ENCODE results near the gene HAS3.
A peak's percentile ranks its signal among the peaks of the same experiment; 100 is the strongest.
"Not testable (repeated sequence)": the region's sequence is repeated elsewhere in the genome, so short reads cannot be mapped to it uniquely, and the experiment has no call there.

Gene HAS3

DNA sequence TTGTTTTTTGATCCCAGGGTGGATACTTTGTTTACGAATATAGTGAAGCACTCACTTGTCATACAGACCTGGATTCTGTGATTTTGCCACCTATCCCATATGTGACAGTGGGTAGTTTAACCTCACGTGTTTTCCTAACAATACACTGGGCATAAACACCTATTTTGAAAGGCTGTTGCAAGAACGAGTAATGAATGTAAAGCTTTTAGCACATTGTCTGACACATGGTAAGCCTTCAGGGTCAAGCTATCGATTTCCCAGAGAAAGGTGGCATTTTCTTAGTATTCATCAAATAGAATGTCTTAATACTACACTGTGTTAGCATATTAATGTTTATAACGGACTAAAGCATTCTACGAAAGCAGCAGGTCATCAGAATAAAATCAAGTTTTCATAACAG is 25.0 kb downstream of the HAS3 start:
- no peaks in the 10 kb centered on the region for H3K27me3 ChIP-seq (ENCODE audit: control insufficient read depth, insufficient read depth, low read length)
- no peak overlapping the region for H3K4me3 ChIP-seq (ENCODE audit: low read length)
- WGBS (ENCODE audit: insufficient coverage, insufficient read length), result no CpG with 5 or more reads among the region's 6 CpGs
- no peaks in the 10 kb centered on the region for H3K4me1 ChIP-seq (ENCODE audit: control insufficient read depth, insufficient read depth, low read length)
- no peaks in the 10 kb centered on the region for H3K9me3 ChIP-seq (ENCODE audit: control insufficient read depth, insufficient read depth, low read length)
- H3K36me3 ChIP-seq (ENCODE audit: control insufficient read depth, insufficient read depth, low read length), result no peaks in the 10 kb centered on the region
- no peak overlapping the region for H3K27ac ChIP-seq (ENCODE audit: low read length)
- DNase-seq (ENCODE audit: low read depth, low spot score), result no peak

DNA sequence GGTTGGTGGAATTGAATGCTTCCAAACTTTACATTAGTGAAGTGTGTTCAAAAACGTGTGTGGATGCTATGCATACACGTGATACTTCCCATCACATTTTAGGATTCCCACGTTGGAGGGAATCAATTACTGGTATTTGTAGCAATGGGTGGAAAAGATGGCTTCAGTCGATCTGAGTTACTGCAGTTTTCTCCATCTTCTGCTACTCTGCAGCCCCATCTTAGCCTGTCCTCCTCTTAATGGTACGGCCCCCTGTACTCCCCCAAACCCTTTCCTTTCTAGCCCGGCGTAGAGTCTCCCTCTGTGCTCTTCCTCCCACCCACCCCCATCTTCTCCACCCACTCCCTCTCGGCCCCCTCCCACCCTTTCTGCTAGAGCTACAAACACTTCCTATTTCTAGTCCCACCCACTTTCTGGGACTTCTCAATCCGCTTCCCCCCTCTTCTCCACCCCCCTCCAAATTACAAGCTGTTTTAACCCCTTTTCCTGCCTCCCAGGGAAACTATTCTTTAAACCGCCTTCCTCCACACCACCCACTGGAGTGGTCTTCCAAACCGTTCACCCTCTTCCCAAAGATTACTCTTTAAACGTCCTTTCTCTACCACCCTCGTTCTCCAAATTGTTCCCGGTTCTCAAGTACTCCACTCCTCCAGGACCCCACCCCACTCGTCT is 25.9 kb downstream of the HAS3 start:
- WGBS (ENCODE audit: insufficient coverage, insufficient read length), result no CpG with 5 or more reads among the region's 15 CpGs
- no peaks in the 10 kb centered on the region for H3K9me3 ChIP-seq (ENCODE audit: control insufficient read depth, insufficient read depth, low read length)
- H3K36me3 ChIP-seq (ENCODE audit: control insufficient read depth, insufficient read depth, low read length), result no peaks in the 10 kb centered on the region
- no peak overlapping the region for H3K27ac ChIP-seq (ENCODE audit: low read length)
- no peak for DNase-seq (ENCODE audit: low read depth, low spot score)
- H3K4me1 ChIP-seq (ENCODE audit: control insufficient read depth, insufficient read depth, low read length), result no peaks in the 10 kb centered on the region
- H3K27me3 ChIP-seq (ENCODE audit: control insufficient read depth, insufficient read depth, low read length), result no peaks in the 10 kb centered on the region
- peak overlapping the region; percentile 52; the same call in 1 of the 2 replicates for H3K4me3 ChIP-seq (ENCODE audit: low read length)

DNA sequence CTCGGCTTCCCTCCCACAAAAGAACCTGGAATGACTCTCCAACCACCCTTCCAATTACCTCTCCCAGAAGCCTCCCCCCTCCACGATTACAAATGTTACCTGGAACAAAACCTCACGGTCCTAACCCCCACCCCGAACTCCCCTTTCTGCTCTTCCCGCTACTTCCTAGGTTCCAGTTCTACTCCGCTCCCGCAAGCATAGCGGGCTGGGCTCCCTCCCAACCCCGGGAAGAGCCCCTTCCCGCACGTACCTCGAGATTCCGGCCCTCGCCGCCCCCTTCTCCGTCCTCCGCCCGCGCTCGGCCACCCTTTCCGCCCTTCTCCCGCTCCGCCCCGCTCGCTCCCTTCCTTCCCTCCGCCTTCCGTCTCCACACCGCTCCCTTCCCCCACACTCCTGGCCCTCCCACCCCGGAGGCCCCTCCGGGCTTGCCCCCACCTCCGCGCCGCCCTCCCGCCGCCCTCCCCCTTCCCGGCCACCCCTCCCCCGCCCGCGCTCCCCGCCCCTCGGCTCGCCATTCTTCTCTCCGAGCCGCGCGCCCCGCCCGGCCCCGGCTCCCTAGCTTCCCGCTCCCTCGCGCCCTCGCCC is 26.5 kb downstream of the HAS3 start:
- H3K27me3 ChIP-seq (ENCODE audit: control insufficient read depth, insufficient read depth, low read length), result no peaks in the 10 kb centered on the region
- H3K4me1 ChIP-seq (ENCODE audit: control insufficient read depth, insufficient read depth, low read length), result no peaks in the 10 kb centered on the region
- WGBS (ENCODE audit: insufficient coverage, insufficient read length), result no CpG with 5 or more reads among the region's 53 CpGs
- peak overlapping the region; percentile 52 for H3K4me3 ChIP-seq (ENCODE audit: low read length)
- no peak overlapping the region for H3K27ac ChIP-seq (ENCODE audit: low read length)
- 0 out of 2 replicates have a peak, but pooled peaks cover 3% of the 10 kb centered on the region for H3K36me3 ChIP-seq (ENCODE audit: control insufficient read depth, insufficient read depth, low read length)
- no peak for DNase-seq (ENCODE audit: low read depth, low spot score)
- no peaks in the 10 kb centered on the region for H3K9me3 ChIP-seq (ENCODE audit: control insufficient read depth, insufficient read depth, low read length)

DNA sequence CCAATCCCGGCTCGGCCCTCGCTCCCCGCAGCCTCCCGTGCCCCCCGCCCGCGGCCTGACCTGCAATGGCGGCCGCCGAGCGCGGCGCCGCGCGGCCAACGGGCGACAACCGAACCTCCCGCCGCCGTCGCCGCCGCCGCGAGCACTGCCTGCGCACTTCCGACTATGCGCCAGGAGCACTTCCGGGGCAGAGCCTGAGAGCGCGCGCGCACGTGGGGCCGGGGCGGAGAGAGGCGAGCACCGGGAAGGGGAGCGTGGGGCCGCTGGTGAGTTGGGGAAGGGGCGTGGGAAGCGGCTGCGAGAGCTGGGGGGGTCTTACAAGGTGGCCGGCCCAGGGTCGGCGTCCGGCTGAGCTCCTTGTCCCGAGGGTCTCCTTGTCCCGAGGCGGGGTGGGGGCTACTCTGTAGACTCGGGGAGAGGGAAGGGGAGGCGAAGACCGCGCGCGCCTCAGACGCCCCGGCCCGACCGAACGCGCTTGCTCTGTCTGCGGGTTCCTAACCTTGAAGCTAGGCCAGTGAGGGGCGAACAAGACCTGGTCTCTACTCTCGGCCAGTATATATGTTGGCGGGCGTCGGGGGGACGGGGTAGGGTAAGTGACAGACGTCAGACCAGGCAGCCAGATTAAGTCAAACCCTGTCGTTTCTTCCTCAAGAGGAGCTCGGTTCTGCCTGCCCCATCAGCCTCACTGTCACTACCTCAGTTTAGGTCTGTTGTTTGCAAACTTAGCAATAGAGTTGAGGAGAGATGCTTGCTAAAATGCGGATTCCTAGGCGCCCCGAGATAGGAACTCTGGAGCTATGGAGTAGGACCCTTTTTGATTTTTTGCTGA is 27.2 kb downstream of the HAS3 start, which contains the start of the genes CHTF8 and UTP4:
Gene CHTF8 (minus strand): TSS at position 165 of the 829 bp plus-strand sequence. CDS start 11,130 bp downstream, outside the sequence.
Gene UTP4 (plus strand): TSS at position 226 of the 829 bp plus-strand sequence. CDS start 811 bp downstream, outside the sequence.
- no peak for DNase-seq (ENCODE audit: low read depth, low spot score)
- H3K4me1 ChIP-seq (ENCODE audit: control insufficient read depth, insufficient read depth, low read length), result no peaks in the 10 kb centered on the region
- H3K36me3 ChIP-seq (ENCODE audit: control insufficient read depth, insufficient read depth, low read length), result 0 out of 2 replicates have a peak, but pooled peaks cover 3% of the 10 kb centered on the region
- no peaks in the 10 kb centered on the region for H3K27me3 ChIP-seq (ENCODE audit: control insufficient read depth, insufficient read depth, low read length)
- no peaks in the 10 kb centered on the region for H3K9me3 ChIP-seq (ENCODE audit: control insufficient read depth, insufficient read depth, low read length)
- H3K27ac ChIP-seq (ENCODE audit: low read length), result no peak within 1 kb of the TSS
- H3K4me3 ChIP-seq (ENCODE audit: low read length), result peak within 1 kb of the TSS; percentile 52
- no CpG with 5 or more reads among the region's 78 CpGs for WGBS (ENCODE audit: insufficient coverage, insufficient read length)

DNA sequence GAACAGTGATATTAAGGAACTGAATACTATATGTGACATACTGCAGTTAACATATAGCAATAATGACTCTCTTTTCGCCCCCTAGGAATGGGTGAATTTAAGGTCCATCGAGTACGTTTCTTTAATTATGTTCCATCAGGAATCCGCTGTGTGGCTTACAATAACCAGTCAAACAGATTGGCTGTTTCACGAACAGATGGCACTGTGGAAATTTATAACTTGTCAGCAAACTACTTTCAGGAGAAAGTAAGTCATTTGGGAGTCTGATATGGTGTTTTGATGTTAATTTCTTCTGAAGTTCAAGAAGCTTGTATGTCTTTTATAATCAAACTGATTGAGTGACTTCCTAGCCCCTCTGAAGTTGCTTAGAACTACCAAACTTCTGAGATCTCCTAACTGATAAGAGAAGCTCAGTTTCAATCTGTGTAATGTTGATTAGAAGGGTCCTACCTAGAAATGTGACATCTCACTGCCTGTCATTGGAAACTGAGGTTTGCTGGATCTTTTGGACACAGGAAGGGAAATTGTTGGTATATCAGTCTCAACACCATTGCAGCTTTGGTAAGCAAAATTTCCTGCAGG is 28.0 kb downstream of the HAS3 start:
- WGBS (ENCODE audit: insufficient coverage, insufficient read length), result no CpG with 5 or more reads among the region's 5 CpGs
- no peaks in the 10 kb centered on the region for H3K9me3 ChIP-seq (ENCODE audit: control insufficient read depth, insufficient read depth, low read length)
- no peaks in the 10 kb centered on the region for H3K4me1 ChIP-seq (ENCODE audit: control insufficient read depth, insufficient read depth, low read length)
- H3K27me3 ChIP-seq (ENCODE audit: control insufficient read depth, insufficient read depth, low read length), result no peaks in the 10 kb centered on the region
- H3K4me3 ChIP-seq (ENCODE audit: low read length), result peak overlapping the region; percentile 52; the same call in 1 of the 2 replicates
- no peak overlapping the region for H3K27ac ChIP-seq (ENCODE audit: low read length)
- DNase-seq (ENCODE audit: low read depth, low spot score), result no peak
- H3K36me3 ChIP-seq (ENCODE audit: control insufficient read depth, insufficient read depth, low read length), result peaks cover 7% of the 10 kb centered on the region; the same call in 1 of the 2 replicates

DNA sequence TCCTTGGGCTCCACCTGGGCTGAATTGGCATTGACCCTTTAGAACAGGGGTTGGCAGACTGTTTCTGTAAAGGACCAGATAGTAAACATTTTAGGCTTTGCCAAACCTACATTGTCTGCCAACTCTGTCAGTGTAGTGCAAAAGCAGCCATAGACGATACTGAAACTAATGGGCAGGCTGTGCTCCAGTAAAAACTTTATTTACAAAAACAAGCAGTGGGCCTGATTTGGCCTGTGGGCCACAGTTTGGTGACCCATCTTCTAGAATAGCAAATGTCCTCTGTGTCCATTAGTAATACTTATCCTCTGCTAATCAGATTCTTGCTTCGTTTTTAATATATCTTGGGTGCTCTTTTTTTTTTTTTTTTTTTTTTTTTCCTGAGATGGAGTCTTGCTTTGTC is 33.2 kb downstream of the HAS3 start:
- H3K27ac ChIP-seq (ENCODE audit: low read length), result no peak overlapping the region
- H3K4me3 ChIP-seq (ENCODE audit: low read length), result no peak overlapping the region
- H3K36me3 ChIP-seq (ENCODE audit: control insufficient read depth, insufficient read depth, low read length), result peaks cover 30% of the 10 kb centered on the region; the same call in 1 of the 2 replicates
- H3K9me3 ChIP-seq (ENCODE audit: control insufficient read depth, insufficient read depth, low read length), result no peaks in the 10 kb centered on the region
- no peaks in the 10 kb centered on the region for H3K4me1 ChIP-seq (ENCODE audit: control insufficient read depth, insufficient read depth, low read length)
- no peaks in the 10 kb centered on the region for H3K27me3 ChIP-seq (ENCODE audit: control insufficient read depth, insufficient read depth, low read length)
- WGBS (ENCODE audit: insufficient coverage, insufficient read length), result no CpG with 5 or more reads among the region's 2 CpGs
- DNase-seq (ENCODE audit: low read depth, low spot score), result no peak

DNA sequence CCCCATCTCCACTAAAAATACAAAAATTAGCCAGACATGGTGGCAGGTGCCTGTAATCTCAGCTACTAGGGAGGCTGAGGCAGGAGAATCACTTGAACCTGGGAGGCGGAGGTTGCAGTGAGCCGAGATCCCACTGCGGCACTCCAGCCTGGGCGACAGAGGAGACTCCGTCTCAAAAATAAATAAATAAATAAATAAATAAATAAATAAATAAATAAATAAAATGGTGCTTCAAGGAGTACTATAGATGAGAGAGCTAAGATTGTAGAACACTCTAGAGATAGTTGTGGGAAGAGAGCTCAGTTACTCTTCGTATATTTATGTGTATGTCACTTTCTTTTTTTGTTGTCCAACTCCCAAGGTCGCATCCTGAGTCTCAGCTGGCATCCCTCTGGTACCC is 34.0 kb downstream of the HAS3 start:
- not testable (repeated sequence) for DNase-seq (ENCODE audit: low read depth, low spot score); H3K27me3 ChIP-seq (ENCODE audit: control insufficient read depth, insufficient read depth, low read length); H3K27ac ChIP-seq (ENCODE audit: low read length); H3K9me3 ChIP-seq (ENCODE audit: control insufficient read depth, insufficient read depth, low read length); H3K4me3 ChIP-seq (ENCODE audit: low read length); H3K4me1 ChIP-seq (ENCODE audit: control insufficient read depth, insufficient read depth, low read length)
- no CpG with 5 or more reads among the region's 7 CpGs for whole genome bisulfite sequencing (ENCODE audit: insufficient coverage, insufficient read length)
- H3K36me3 ChIP-seq (ENCODE audit: control insufficient read depth, insufficient read depth, low read length), result peaks cover 32% of the 10 kb centered on the region; the same call in 1 of the 2 replicates

DNA sequence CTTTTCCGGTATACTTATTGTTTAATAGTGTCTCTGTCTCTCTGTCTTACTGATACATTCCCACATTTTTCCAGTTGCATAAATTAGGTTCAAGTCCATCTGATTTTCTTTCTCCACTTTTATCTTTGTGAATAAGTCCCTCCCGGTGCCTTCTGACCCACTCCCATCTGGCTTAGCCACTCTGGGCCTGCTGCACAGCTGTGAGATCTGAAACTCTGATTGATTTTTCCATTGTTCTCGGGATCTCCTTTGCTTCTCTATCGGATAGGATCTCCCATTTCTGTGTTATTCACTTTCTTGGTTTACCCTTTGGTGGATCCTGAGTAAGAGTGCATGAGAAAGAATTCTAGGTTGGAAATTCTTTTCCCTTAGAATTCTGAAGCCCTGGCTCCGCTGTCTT is 35.6 kb downstream of the HAS3 start:
- Histone ChIP-seq H3K9me3 (ENCODE audit: control insufficient read depth, insufficient read depth, low read length) (no peaks in the 10 kb centered on the region), H3K27me3 (ENCODE audit: control insufficient read depth, insufficient read depth, low read length) (no peaks in the 10 kb centered on the region), H3K4me1 (ENCODE audit: control insufficient read depth, insufficient read depth, low read length) (no peaks in the 10 kb centered on the region), H3K36me3 (ENCODE audit: control insufficient read depth, insufficient read depth, low read length) (peaks cover 33% of the 10 kb centered on the region; the same call in 1 of the 2 replicates), H3K4me3 (ENCODE audit: low read length) (no peak overlapping the region), H3K27ac (ENCODE audit: low read length) (no peak overlapping the region)
- DNase-seq (ENCODE audit: low read depth, low spot score), result no peak
- WGBS (ENCODE audit: insufficient coverage, insufficient read length), result no CpG with 5 or more reads among the region's 5 CpGs

DNA sequence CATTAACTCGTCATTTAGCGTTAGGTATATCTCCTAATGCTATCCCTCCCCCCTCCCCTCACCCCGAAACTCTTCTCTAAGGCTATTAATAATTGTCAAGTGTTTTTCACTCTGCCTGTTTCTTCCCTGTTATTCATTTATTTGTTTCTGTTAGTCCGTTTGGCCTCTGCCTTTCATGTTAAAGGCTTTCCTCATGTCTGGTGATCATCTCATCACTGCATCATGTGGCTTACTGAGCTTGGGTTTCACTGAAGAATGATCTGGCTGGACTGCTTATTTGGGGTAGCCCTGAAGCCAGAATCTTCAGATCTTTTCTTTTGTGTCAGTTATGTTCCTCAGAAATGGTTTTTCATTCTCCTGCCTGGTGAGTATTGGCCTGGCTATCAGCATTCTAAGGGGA is 36.5 kb downstream of the HAS3 start:
- no peak for DNase-seq (ENCODE audit: low read depth, low spot score)
- no peaks in the 10 kb centered on the region for H3K27me3 ChIP-seq (ENCODE audit: control insufficient read depth, insufficient read depth, low read length)
- H3K9me3 ChIP-seq (ENCODE audit: control insufficient read depth, insufficient read depth, low read length), result no peaks in the 10 kb centered on the region
- peaks cover 30% of the 10 kb centered on the region; the same call in 1 of the 2 replicates for H3K36me3 ChIP-seq (ENCODE audit: control insufficient read depth, insufficient read depth, low read length)
- no peak overlapping the region for H3K27ac ChIP-seq (ENCODE audit: low read length)
- H3K4me3 ChIP-seq (ENCODE audit: low read length), result no peak overlapping the region
- H3K4me1 ChIP-seq (ENCODE audit: control insufficient read depth, insufficient read depth, low read length), result no peaks in the 10 kb centered on the region
- WGBS (ENCODE audit: insufficient coverage, insufficient read length), result no CpG with 5 or more reads among the region's 4 CpGs

DNA sequence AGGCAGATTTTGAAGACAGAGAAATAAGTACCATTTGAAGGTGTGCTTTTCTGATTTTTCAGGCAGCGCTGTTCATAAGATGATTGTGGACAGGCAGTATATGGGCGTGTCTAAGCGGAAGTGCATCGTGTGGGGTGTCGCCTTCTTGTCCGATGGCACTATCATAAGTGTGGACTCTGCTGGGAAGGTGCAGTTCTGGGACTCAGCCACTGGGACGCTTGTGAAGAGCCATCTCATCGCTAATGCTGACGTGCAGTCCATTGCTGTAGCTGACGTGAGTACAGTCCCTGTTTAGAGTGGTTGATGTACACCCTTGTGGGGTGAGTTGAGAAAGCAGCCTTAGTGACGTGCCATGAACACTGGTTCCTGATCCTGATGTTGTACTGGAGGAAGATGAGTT is 37.7 kb downstream of the HAS3 start:
- WGBS (ENCODE audit: insufficient coverage, insufficient read length), result no CpG with 5 or more reads among the region's 11 CpGs

More for the DNA sequence above, 37.7 kb downstream of the HAS3 start:
- H3K36me3 ChIP-seq (ENCODE audit: control insufficient read depth, insufficient read depth, low read length), result peaks cover 29% of the 10 kb centered on the region; the same call in 1 of the 2 replicates
- no peak for DNase-seq (ENCODE audit: low read depth, low spot score)
- no peaks in the 10 kb centered on the region for H3K9me3 ChIP-seq (ENCODE audit: control insufficient read depth, insufficient read depth, low read length)
- H3K4me1 ChIP-seq (ENCODE audit: control insufficient read depth, insufficient read depth, low read length), result no peaks in the 10 kb centered on the region
- H3K27me3 ChIP-seq (ENCODE audit: control insufficient read depth, insufficient read depth, low read length), result no peaks in the 10 kb centered on the region
- no peak overlapping the region for H3K27ac ChIP-seq (ENCODE audit: low read length)
- no peak overlapping the region for H3K4me3 ChIP-seq (ENCODE audit: low read length)
